HG02763 (cell line): ENCODE results near the gene PTCRA.
"Not testable (repeated sequence)": the region's sequence is repeated elsewhere in the genome, so short reads cannot be mapped to it uniquely, and the experiment has no call there.

ENCODE experiments used
- ATAC-seq: cut with Tn5 transposase; IDR thresholded peaks from one replicate; pipeline ENCODE4 v1.9.1; 2021; ENCODE audit warnings: mild to moderate bottlenecking, moderate library complexity; ENCODE audit not compliant: unreplicated experiment

The PTCRA gene

DNA sequence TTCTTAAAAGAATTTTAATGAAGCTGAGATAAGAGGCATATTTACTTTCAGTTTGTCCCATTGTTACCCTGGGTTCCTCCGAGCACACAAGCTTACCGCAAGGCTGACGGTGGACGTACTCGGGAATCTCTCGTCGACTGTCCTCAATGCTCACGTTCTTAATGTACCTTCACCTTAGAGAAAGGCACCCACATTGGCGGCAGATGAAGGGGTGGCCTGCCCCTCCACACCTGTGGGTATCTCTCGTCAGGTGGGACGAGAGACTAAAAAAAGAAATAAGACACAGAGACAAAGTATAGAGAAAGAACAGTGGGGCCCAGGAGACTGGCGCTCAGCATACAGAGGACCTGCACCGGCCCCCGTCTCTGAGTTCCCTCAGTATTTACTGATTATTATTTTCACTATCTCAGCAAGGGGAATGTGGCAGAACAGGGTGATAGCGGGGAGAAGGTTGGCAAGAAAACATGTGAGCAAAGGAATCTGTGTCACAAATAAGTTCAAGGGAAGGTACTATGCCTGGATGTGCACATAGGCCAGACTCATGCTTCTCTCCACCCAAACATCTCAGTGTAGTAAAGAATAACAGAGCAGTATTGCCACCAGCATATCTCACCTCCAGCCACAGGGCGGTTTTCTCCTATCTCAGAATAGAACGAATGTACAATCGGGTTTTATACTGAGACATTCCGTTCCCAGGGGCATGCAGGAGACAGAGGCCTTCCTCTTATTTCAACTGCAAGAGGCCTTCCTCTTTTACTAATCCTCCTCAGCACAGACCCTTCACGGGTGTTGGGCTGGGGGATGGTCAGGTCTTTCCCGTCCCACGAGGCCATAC is 13.2 kb upstream of the PTCRA start:
- not testable (repeated sequence) for ATAC-seq

DNA sequence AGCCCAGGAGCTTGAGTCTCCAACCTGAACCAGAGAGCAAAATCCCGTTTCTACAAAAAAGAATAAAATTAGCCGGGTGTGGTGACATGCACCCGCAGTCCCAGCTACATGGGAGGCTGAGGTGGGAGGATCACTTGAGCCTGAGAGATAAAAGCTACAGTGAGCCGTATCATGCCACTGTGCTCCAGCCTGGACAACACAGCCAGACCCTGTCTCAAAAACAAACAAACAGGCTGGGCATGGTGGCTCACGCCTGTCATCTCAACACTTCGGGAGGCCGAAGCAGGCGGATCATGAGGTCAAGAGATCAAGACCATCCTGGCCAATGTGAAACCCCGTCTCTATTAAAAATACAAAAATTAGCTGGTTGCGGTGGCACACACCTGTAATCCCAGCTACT is 11.4 kb upstream of the PTCRA start:
- no peak for ATAC-seq

DNA sequence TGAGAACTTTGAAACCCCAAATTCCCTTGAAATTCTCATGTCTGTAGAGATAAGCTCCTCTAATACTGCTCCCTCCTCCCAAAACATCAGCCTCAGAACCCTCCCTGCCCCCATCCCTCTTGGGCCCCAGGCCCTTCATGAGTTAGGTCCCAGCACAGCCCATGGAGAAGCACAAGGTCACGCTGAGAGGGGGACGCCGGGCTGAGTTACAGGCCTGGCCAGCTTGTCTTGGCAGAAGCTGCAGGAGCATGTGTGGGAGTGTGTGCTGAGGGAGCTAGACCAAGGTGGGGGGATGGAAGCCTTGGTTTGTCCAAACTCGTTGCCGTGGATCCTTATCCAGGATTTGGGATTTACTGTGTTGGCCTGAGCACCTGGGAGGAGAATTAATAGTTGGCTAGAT is 8.5 kb upstream of the PTCRA start:
- ATAC-seq: no peak

DNA sequence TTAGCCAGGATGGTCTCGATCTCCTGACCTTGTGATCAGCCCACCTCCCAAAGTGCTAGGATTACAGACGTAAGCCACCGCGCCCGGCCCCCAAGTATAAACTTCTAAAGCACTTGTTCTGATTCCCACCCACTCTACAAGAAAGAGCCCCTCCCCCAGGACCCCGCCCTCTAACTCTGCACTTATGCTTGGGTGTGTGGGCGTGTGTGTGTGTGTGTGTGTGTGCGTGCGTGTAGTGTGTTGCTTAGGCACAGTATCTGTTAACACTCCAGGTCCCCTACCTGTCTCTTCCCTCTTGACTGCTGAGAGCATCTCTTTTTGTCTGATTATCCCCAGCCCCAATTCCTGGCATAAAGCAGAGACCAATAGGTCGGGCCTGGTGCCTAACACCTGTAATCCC is 6.0 kb upstream of the PTCRA start:
- ATAC-seq: no peak

DNA sequence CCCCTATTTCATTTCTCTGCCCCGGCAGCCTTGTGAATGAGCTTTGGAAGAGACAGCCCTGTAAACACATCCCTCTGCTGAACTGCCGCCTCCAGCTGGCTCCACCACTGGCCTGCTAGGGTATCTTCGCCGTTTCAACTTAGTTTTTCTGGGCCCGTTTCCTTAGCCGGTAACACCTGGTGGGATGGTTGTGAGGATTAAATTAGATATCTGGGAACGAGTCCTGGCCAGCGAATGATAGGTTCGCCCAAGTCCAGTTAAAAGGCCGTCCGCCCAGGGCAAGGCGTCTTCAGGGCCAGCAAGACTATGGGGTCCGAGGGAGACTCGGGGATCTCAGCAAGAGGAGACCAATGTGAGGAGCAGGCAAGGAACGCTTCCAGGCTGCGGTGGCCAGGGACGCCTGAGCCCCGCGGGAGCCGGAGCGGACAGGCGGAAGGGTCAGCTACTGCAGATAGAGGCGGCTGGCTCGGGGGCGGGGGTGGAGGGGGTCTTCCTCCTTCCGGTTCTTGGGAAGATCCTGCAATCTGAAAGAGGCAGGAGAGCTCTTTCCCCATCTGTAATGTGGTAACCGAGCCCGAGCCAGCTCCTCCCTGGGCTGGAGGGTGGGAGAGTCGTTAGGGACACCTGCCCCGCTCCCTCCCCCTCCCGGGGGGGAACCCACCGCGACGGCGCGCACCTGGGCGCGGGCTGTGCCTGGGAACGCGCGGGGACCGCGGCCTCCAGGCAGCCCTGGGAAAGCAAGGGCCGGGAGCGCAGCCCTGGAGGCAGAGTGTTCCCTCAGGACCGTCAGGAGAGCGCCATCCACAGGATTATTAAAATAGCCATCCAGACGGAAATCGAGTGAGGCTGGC is 4.5 kb upstream of the PTCRA start:
- no peak for ATAC-seq

DNA sequence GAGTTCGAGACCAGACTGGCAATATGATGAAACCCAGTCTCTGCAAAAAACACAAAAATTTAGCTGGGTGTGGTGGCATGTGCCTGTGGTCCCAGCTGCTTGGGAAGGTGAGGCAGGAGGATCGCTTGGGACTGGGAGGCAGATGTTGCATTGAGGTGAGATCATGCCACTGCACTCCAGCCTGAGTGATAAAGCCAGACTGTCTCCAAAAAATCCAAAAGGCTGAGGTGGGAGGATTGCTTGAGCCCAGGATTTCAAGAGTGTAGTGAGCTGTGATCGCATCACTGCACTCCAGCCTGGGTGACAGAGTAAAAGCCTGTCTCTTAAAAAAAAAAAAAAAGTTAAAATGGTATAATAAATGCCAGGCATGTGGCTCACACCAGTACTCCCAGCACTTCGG is 1.3 kb upstream of the PTCRA start:
- ATAC-seq: no peak

DNA sequence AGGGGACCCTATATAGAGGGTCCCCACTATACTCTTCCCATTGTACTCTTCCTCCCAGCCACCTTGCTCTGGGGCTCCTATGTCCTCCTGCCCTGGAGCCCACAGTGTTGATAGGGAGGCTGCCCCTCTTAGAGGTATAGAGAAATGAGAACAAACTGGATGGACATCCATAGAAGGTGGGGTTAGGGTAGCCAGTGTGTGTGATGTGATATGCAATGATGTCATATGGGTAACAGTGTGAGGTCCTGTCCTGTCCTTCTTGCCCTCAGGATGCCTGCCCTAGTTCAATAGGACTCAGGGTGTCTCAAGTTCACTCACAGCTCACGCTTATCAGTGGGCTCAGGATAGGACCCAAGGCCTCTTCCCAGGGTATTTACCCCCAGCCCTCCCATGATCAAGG is 435 bp downstream of the PTCRA start:
- no peak for ATAC-seq

DNA sequence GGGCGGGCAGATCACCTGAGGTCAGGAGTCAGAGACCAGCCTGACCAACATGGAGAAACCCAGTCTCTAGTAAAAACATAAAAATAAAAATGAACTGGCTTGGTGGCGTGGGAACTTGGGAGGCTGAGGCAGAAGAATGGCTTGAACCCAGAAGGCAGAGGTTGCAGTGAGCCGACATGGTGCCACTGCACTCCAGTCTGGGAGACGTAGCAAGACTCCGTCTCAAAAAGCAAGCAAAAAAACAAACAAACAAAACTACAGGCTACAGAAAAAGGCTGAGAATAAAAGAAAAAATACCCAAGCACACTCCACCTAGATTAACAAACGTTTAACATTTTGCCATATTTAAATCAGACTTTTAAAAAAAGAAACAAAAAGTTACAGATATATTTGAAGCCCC is 5.9 kb downstream of the PTCRA start:
- ATAC-seq: no peak

DNA sequence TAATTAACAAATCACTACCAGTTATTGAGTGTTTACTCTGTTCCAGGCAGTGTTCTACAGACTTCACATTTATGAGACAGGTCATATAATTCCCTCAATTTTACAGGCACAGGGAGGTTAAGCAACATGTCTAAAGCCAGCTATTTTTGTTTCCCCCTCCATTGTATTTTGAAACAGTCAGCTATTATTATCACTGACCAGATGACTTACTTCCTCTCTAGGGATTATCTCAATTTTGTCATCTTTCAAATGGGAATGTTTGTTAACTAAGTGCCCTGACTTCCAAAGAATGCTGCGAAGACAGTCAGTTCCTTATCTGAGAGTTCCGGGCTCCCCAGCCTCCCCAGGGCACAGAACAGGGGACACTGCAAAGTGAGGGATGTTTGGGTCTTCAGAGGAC is 7.8 kb downstream of the PTCRA start:
- no peak for ATAC-seq

DNA sequence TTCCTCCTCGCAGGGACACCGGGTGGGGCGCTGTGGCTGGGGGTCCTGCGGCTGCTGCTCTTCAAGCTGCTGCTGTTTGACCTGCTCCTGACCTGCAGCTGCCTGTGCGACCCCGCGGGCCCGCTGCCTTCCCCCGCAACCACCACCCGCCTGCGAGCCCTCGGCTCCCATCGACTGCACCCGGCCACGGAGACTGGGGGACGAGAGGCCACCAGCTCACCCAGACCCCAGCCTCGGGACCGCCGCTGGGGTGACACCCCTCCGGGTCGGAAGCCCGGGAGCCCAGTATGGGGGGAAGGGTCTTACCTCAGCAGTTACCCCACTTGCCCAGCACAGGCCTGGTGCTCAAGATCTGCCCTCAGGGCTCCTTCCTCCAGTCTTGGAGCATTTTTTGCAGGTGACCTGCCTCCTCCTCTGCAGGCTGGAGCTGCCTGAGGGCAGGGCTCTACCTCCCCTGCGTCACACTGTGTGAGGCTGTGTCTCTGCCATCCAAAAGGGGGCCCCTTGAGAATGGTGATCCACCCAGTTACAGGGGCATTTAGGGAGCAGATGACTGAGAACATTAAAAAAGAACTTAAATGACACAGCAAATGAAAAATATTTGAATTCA is 9.5 kb downstream of the PTCRA start:
- no peak for ATAC-seq

DNA sequence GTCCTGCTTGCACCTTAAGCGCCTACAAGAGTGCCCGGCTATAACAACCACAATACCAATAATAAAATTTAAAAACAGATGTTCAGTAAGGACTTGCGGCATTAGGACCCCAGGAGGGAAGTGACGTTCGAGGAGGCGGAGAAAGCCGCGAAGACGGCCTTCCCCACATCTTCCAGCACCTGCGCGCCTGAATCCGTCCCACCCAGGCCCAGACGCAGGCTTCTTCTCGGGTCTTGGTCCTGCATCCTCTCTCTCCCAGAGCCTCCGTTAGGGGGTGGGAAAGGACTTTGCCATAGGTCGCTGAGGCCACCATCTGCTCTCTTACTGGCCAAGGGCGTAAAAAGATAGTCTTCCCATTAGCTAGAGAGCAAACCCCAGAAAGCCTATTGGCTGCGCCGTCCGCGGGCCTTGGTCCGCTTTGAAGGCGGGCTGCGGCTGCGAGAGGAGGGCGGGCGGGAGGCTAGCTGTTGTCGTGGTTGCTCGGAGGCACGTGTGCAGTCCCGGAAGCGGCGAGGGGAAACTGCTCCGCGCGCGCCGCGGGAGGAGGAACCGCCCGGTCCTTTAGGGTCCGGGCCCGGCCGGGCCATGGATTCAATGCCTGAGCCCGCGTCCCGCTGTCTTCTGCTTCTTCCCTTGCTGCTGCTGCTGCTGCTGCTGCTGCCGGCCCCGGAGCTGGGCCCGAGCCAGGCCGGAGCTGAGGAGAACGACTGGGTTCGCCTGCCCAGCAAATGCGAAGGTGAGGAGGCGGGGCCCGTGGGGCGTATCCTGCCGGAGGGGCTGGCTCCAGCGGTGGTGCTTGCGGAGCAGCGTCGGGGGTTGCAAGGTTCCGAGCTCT is 13.3 kb downstream of the PTCRA start, which contains the start of gene CNPY3:
TSS of gene CNPY3 (plus strand) at position 495 of the 835 bp plus-strand sequence. CDS start at position 586, 91 bp downstream.
- peak; percentile 76 for ATAC-seq

DNA sequence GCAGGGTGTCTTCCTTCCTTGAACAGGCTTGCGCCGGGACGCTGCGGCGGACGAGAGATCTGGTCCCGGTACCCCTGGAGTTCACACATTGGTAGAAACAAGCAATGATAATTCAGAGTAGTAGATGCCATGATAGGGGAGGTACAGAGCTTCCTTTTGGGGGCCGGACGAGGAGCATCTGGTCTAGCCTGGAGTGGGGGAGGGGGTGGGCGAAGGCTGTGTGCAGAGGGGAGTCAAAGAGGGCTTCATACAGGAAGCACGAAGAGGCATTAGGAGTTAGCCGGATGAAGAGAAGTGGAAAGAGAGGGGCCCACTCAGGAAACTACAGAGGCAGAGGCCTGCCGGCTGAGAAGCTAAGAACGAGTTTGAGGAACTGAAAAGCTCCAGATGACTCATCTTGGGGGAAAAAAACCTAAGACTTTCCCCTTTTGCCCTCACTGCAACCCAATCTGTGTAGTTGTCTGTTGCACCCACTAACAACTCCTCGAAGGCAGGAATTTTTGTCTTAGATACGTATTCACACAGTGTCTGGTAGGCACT is 14.0 kb downstream of the PTCRA start:
- peak; percentile 43 for ATAC-seq

DNA sequence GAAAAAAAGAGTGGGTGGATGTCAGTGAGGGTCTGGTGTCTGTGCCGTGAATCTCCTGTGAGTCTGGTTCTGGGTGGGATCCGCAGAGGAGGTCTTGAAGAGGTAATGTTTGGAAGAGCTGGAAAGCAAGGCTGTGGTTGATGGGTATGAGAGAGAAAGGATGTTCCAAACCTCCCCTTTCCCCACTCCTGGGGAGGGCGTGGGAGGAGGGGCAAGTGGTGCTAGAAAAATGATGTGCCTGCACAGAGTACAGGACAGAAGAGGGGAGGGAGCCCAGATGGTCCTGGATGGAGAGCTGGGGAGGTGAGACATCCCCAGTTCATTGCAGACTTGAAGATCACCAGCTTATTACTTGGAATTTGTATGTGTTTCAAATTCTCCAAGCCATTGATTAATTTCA is 16.6 kb downstream of the PTCRA start:
- ATAC-seq: no peak

DNA sequence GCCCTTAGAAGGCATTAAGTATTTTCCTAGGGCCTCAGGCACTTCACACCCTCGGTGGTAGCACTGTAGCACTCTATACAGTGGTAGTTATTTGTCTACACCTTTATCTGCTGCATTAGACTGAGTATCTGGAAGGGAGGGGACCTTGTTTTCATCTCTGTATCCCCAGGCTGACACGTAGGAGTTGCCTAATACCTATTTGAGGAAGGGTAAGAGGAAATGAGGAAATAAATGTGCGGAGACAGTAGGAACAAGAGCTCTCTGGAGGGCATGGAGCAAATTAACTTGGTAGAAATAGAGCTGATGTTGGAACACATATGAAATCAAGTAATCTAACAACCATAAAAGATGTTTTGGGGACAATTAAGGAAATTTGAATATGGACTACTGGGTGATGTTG is 17.4 kb downstream of the PTCRA start:
- no peak for ATAC-seq

DNA sequence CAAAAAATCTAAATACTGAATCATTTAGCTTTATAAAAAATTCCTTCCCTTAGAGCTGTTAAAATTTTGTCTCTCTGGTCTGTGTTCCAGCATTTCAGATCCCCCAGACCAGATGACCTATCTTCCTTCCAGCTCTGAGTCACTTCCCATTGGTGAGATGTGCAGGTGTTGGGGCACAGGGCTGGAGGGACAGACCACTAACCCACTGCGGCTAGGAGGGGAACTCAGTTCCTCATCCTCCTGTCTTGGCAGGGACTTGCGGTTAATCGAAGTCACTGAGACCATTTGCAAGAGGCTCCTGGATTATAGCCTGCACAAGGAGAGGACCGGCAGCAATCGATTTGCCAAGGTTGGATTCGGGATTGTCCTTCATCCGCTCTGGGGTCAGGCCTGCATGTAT is 19.5 kb downstream of the PTCRA start:
- no peak for ATAC-seq

DNA sequence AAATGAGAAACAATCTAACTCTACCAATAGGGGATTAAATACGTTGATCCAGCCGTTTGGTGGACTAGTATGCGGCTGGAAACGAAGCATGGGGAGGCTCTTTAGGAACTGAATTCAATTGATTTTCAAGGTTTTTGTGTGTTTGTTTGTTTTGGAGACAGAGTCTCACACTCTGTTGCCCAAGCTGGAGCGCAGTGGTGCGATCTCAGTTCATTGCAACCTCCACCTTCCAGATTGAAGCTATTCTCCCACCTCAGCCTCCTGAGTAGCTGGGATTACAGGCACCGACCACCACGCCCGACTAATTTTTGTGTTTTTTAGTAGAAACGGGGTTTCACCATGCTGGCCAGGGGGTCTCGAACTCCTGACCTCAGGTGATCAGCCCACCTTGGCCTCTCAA is 20.5 kb downstream of the PTCRA start:
- no peak for ATAC-seq

DNA sequence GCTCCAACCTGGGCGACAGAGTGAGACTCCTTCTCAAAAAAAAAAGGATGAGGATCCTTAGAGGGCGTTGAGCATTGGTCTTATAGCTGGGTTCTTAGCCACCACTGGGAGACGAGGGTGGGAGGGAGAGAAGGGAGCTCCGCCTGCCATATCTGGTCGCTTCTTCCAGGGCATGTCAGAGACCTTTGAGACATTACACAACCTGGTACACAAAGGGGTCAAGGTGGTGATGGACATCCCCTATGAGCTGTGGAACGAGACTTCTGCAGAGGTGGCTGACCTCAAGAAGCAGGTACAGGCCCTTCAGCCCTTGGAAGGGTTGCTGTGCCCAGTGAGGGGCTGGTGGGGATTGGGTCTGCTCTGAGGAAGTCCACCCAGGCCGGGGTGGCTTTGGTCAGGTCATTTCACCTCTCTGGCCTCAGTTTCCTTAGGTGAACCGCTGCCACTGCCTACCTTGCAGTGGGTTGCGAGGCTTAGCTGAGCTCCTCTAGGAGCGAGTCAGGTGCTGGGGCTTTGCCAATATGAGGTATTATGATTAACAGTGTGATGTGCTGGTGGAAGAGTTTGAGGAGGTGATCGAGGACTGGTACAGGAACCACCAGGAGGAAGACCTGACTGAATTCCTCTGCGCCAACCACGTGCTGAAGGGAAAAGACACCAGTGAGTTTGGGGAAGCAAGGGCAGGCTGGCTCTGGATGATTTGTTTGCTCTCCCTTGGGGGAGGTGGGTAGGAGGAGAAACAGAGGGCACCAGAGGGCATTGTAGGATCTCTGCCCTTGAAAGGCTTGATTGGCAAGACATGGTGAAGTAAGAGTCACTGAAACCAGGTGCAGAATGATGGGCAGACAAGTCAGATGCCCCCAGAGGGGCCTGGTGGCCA is 21.9 kb downstream of the PTCRA start:
- no peak for ATAC-seq

DNA sequence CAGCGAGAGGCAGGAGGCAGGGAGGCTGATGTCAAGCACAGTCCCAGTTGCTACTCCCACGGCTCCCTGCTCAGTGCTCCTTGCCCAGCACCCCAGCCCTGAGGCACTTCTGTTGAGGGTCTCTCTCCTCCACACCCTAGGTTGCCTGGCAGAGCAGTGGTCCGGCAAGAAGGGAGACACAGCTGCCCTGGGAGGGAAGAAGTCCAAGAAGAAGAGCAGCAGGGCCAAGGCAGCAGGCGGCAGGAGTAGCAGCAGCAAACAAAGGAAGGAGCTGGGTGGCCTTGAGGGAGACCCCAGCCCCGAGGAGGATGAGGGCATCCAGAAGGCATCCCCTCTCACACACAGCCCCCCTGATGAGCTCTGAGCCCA is 22.6 kb downstream of the PTCRA start:
- ATAC-seq: no peak

DNA sequence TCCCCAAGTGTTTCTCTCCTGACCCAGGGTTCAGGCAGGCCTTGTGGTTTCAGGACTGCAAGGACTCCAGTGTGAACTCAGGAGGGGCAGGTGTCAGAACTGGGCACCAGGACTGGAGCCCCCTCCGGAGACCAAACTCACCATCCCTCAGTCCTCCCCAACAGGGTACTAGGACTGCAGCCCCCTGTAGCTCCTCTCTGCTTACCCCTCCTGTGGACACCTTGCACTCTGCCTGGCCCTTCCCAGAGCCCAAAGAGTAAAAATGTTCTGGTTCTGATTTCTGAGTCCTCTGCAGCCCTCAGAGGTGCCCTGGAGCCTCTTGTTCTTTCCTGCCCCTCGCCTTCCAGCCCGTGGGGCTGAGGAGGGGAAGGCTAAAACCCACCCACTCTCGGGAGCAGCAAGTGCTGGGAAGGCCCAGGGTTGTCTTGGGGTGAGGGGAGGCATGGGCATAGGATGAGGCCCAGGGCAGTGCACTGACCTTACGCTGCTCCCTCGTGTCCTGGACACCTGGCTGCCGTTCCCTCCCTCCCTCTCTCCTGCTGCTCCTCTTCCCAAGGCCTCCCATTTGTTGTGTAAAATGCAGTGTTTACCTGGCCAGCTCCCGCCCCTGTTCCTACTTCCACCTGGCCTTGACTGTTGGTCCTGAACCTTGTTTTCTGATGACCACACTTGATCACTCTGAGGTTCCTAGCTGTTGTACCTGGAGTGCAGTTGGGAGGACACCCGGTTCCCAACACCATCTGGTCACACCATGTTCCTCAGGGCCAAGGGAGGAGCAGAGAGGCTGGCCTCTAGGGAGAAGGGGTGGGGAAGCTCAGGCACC is 23.3 kb downstream of the PTCRA start:
- no peak for ATAC-seq
